Neural cell (in vitro differentiated cells): ENCODE data around the gene ESYT2. TPM values are rescaled to one million over a fixed set of nuclear protein-coding genes. Genes with fewer than 3 reads are reported as not detected.

Source experiments
- H2AFZ ChIP-seq: fragments of 200-600, 300-800 bp; sonication (generic), shearing (Covaris generic); 2 replicates; pipeline ENCODE4 v1.6.0; 2014; ENCODE audit warnings: low read depth, mild to moderate bottlenecking, antibody characterized with exemption, low read length, moderate library complexity
- H3F3A ChIP-seq: fragments of 200-600 bp; shearing (Covaris generic); 2 replicates; pipeline ENCODE4 v1.6.1; 2016; ENCODE audit warnings: mild to moderate bottlenecking, moderate library complexity, mixed read lengths, antibody characterized with exemption, low read length; ENCODE audit not compliant: insufficient read depth, poor library complexity, severe bottlenecking
- H3K27ac ChIP-seq: fragments of 200-600, 300-800 bp; sonication (generic), shearing (Covaris generic); 2 replicates; pipeline ENCODE4 v1.5.1; 2014; ENCODE audit warnings: mild to moderate bottlenecking, low read length, moderate library complexity
- H3K27me3 ChIP-seq: fragments of 300-800, 200-600 bp; sonication (generic), shearing (Covaris generic); 2 replicates; pipeline ENCODE4 v1.6.0; 2014; ENCODE audit warnings: mild to moderate bottlenecking, low read depth, low read length, moderate library complexity; ENCODE audit not compliant: insufficient read depth
- H3K36me3 ChIP-seq: fragments of 300-800, 200-600 bp; sonication (generic), shearing (Covaris generic); 2 replicates; pipeline ENCODE4 v1.5.1; 2014; ENCODE audit warnings: mild to moderate bottlenecking, antibody characterized with exemption, low read length, moderate library complexity; ENCODE audit not compliant: insufficient read depth
- H3K4me2 ChIP-seq: fragments of 300-800, 200-600 bp; sonication (generic), shearing (Covaris generic); 2 replicates; pipeline ENCODE4 v1.6.0; 2014; ENCODE audit warnings: mild to moderate bottlenecking, low read length
- H3K4me3 ChIP-seq: fragments of 300-800, 200-600 bp; sonication (generic), shearing (Covaris generic); 2 replicates; pipeline ENCODE4 v1.5.1; 2014; ENCODE audit warnings: mild to moderate bottlenecking, low read length, moderate library complexity
- H3K79me2 ChIP-seq: fragments of 200-600 bp; shearing (Covaris generic); replicated peaks from 2 replicates; pipeline ENCODE4 v1.6.0; 2014; ENCODE audit warnings: mild to moderate bottlenecking, low read length, moderate library complexity; ENCODE audit not compliant: insufficient read depth
- H3K9ac ChIP-seq: fragments of 300-800, 200-600 bp; sonication (generic), shearing (Covaris generic); 2 replicates; pipeline ENCODE4 v1.6.1; 2016; ENCODE audit warnings: mild to moderate bottlenecking, low read length, mixed read lengths
- H3K9me2 ChIP-seq: fragments of 200-600 bp; shearing (Covaris generic); 2 replicates; pipeline ENCODE4 v1.6.1; 2016; ENCODE audit warnings: mild to moderate bottlenecking, low read length, mixed read lengths; ENCODE audit not compliant: insufficient read depth
- H3K9me3 ChIP-seq: fragments of 200-600, 300-800 bp; sonication (generic), shearing (Covaris generic); 2 replicates; pipeline ENCODE4 v1.6.1; 2016; ENCODE audit warnings: mild to moderate bottlenecking, mixed run types, low read length, moderate library complexity, mixed read lengths
- H4K20me1 ChIP-seq: fragments of 200-600 bp; shearing (Covaris generic); 2 replicates; pipeline ENCODE4 v1.6.1; 2016; ENCODE audit warnings: mild to moderate bottlenecking, mixed run types; ENCODE audit not compliant: insufficient read depth
- CTCF ChIP-seq: fragments of 450-650 bp; IDR thresholded peaks from 2 replicates; pipeline ENCODE4 v1.5.1; 2014; ENCODE audit warnings: antibody characterized with exemption, mild to moderate bottlenecking, moderate library complexity; ENCODE audit not compliant: poor library complexity, severe bottlenecking
- EP300 ChIP-seq: fragments of 450-650 bp; conservative IDR thresholded peaks from 2 replicates; pipeline ENCODE4 v1.6.1; 2014; ENCODE audit warnings: antibody characterized with exemption, mild to moderate bottlenecking, moderate library complexity; ENCODE audit not compliant: poor library complexity, severe bottlenecking
- MXI1 ChIP-seq: fragments of 450-650 bp; conservative IDR thresholded peaks from 2 replicates; pipeline ENCODE4 v1.6.1; 2014; ENCODE audit warnings: antibody characterized with exemption, mild to moderate bottlenecking; ENCODE audit not compliant: poor library complexity, severe bottlenecking
- POLR2AphosphoS5 ChIP-seq: IDR thresholded peaks from 2 replicates; pipeline ENCODE4 v1.6.1; 2012
- RAD21 ChIP-seq: fragments of 450-650 bp; conservative IDR thresholded peaks from 2 replicates; pipeline ENCODE4 v1.6.1; 2014; ENCODE audit warnings: antibody characterized with exemption, mild to moderate bottlenecking, moderate library complexity
- REST ChIP-seq: IDR thresholded peaks from 2 replicates; pipeline ENCODE4 v1.6.1; 2012; ENCODE audit warnings: borderline replicate concordance
- SMC3 ChIP-seq: fragments of 450-650 bp; conservative IDR thresholded peaks from 2 replicates; pipeline ENCODE4 v1.6.1; 2014; ENCODE audit warnings: antibody characterized with exemption, mild to moderate bottlenecking, moderate library complexity; ENCODE audit not compliant: poor library complexity
- TAF1 ChIP-seq: IDR thresholded peaks from 2 replicates; pipeline ENCODE4 v1.6.1; 2012; ENCODE audit warnings: low read depth
- polyA plus RNA-seq: library from polyadenylated mRNA; depleted of rRNA; stranded (reverse); fragments of >200 nt; gene quantifications from 2 replicates; pipeline ENCODE4 v1.2.3, GENCODE V29; 2014

ESYT2 gene
- polyA plus RNA-seq, 1 donor from 2014 or later: 23.8 TPM

GRCh38 chr7:158723266-158723665, 106.0 kb downstream of the ESYT2 start:
- Histone ChIP-seq H4K20me1 (no peaks in the 10 kb centered on the region), H3K4me2 (no peak overlapping the region), H3K9ac (no peak overlapping the region), H3K9me2 (no peaks in the 10 kb centered on the region), H3K79me2 (no peaks in the 10 kb centered on the region), H3K27ac (no peak overlapping the region), H3K9me3 (no peaks in the 10 kb centered on the region), H3K4me3 (no peak overlapping the region), H2AFZ (no peak overlapping the region), H3K27me3 (no peaks in the 10 kb centered on the region), H3K36me3 (no peaks in the 10 kb centered on the region), H3F3A (no peaks in the 10 kb centered on the region)
- TF ChIP-seq POLR2AphosphoS5: no peak
- TF ChIP-seq RAD21: no peak
- no peak for TF ChIP-seq TAF1
- TF ChIP-seq MXI1: no peak
- no peak for TF ChIP-seq CTCF

GRCh38 chr7:158722574-158723237, 106.6 kb downstream of the ESYT2 start:
- TF ChIP-seq MXI1: no peak
- TF ChIP-seq TAF1: no peak
- no peak for TF ChIP-seq SMC3
- no peak for TF ChIP-seq CTCF
- TF ChIP-seq RAD21: no peak
- no peak for TF ChIP-seq REST
- no peak for TF ChIP-seq EP300
- Histone ChIP-seq H3K27me3 (no peaks in the 10 kb centered on the region), H3K79me2 (no peaks in the 10 kb centered on the region)

More at GRCh38 chr7:158722574-158723237, 106.6 kb downstream of the ESYT2 start:
- H3K9me2 ChIP-seq: no peaks in the 10 kb centered on the region
- H4K20me1 ChIP-seq: no peaks in the 10 kb centered on the region
- H2AFZ ChIP-seq: no peak overlapping the region
- no peaks in the 10 kb centered on the region for H3K9me3 ChIP-seq
- H3K9ac ChIP-seq: no peak overlapping the region
- no peaks in the 10 kb centered on the region for H3K36me3 ChIP-seq
- no peak overlapping the region for H3K27ac ChIP-seq
- no peak overlapping the region for H3K4me2 ChIP-seq
- H3F3A ChIP-seq: no peaks in the 10 kb centered on the region
- H3K4me3 ChIP-seq: no peak overlapping the region
